ENCODE results near the gene PPM1D.
"Not testable (repeated sequence)": the region's sequence is repeated elsewhere in the genome, so short reads cannot be mapped to it uniquely, and the experiment has no call there.

DNA sequence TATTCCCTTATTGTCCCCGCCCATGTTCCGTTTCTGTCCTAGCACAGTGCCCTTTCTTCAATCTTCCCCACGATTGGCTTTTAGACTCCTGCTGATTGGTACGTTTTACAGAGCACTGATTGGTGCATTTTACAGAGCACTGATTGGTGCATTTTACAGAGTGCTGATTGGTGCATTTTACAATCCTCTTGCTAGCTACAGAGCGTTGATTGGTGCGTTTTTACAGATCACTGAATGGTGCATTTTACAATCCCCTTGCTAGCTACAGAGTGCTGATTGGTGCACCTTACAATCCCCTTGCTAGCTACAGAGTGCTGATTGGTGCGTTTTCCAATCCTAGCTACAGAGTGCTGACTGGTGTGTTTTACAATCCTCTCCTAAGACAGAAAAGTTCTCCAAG lies 74.6 kb downstream of the PPM1D start:
- TF ChIP-seq POLR2A, POLR2AphosphoS5 (IDR thresholded peaks at IDR 0.05): not testable (repeated sequence)
- TF ChIP-seq, protein P1, sequence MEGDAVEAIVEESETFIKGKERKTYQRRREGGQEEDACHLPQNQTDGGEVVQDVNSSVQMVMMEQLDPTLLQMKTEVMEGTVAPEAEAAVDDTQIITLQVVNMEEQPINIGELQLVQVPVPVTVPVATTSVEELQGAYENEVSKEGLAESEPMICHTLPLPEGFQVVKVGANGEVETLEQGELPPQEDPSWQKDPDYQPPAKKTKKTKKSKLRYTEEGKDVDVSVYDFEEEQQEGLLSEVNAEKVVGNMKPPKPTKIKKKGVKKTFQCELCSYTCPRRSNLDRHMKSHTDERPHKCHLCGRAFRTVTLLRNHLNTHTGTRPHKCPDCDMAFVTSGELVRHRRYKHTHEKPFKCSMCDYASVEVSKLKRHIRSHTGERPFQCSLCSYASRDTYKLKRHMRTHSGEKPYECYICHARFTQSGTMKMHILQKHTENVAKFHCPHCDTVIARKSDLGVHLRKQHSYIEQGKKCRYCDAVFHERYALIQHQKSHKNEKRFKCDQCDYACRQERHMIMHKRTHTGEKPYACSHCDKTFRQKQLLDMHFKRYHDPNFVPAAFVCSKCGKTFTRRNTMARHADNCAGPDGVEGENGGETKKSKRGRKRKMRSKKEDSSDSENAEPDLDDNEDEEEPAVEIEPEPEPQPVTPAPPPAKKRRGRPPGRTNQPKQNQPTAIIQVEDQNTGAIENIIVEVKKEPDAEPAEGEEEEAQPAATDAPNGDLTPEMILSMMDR (IDR thresholded peaks at IDR 0.05): not testable (repeated sequence)
